ENCODE data around the gene SFI1.

SFI1 gene

DNA sequence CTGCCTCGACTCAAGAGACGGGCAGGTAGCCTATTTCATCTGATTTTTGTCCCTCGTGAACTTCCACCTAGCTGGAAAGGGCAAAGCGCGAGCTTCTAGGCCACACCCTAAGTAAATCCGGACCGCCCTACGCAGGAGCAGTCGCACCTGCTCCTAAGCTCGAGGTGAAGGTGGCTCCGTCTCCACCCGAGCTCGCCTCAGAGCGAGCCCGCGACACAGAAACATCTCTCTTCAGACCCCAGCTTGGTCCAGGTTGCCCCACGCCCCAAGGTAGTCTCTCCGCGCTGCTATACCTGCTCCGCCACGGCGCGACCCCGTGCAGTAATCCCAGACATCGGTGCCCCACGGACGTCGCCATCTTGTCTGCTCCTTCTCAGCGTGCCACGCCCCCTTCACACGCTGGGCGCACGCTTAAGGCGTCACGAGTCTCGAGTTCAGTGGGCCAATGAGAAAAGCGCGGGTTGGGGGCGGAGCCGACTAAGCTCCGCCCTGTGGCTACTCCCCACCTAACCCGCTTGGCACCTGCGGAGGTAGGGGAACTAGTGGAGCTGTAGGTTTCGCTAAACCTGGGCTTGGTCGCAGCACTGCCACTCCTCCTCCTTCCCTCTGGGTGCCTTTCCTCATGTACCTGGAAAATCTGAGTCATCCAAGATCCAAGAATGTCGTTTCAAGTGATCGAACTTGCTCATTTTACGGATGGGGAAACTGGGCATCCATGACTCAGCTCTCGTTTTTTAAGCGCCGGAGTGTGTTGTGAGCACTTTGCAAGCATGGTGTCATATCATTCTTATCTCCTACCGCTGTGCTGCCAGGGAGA, 165.7 kb downstream of the SFI1 start, which contains the start of gene PISD:
PISD (minus strand) TSS at position 365 of the 817 bp plus-strand sequence; CDS start at position 358, 7 bp downstream.
- peak; percentile 89 to 94 (median 89) for DNase-seq (ENCODE audit: low read depth in 3 of 3, low spot score in 1 of 3)

DNA sequence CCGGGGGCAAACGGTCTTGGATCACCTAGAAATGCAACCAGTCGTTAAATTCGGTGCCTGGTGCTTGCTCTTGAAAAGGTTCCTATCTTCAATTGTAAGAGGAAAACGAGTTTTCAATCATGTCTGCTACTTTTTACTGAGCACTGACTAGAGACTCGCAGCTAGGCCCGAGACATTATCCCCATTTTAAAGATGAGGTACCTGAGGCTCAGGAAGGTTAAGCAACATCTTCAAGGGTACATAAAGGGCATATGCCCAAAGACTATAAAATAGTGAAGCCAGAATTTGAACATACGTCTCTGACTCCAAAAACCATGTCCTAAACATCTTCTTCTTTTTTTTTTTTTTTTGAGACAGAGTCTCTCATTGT, 166.3 kb downstream of the SFI1 start:
- DNase-seq (ENCODE audit: low read depth in 3 of 3, low spot score in 1 of 3), result no peak

Measured in stimulated activated CD4-positive, alpha-beta T cell treated with anti-CD3 and anti-CD28 coated beads, TNF-alpha, amount 100 ng/mL, for 1 hour (primary cell).